Kidney (tissue), 14 donors: ENCODE data around the gene MMS22L. TPM values are rescaled to one million over a fixed set of nuclear protein-coding genes. Genes with fewer than 3 reads are reported as not detected.

Source experiments
- DNase-seq, 5 donors: peaks; one replicate each; pipeline ENCODE4 v3.0.0-alpha.2; 2013 to 2020
- FAIRE-seq: peaks from 2 replicates; lab custom pipeline; 2012; peaks lifted over from hg19 to GRCh38; lab: Jason Lieb, UNC
- H3K27ac ChIP-seq, 2 donors: one replicate each; pipeline ENCODE4 v1.7.0; 2013; ENCODE audit warnings: low read depth in 2 of 2, low read length in 2 of 2, inconsistent platforms in 1 of 2
- H3K27me3 ChIP-seq: one replicate; pipeline ENCODE4 v1.7.1; 2013; ENCODE audit warnings: low read length, inconsistent platforms; ENCODE audit not compliant: control insufficient read depth, insufficient read depth
- H3K36me3 ChIP-seq, 3 donors: one replicate each; pipeline versions ENCODE4 v1.7.0 to v1.7.1; 2013; ENCODE audit warnings: low read length in 3 of 3, control low read depth in 1 of 3, inconsistent platforms in 1 of 3; ENCODE audit not compliant: insufficient read depth in 3 of 3, control insufficient read depth in 2 of 3
- H3K4me1 ChIP-seq, 3 donors: one replicate each; pipeline versions ENCODE4 v1.7.0 to v1.7.1; 2013; ENCODE audit warnings: low read length in 3 of 3, inconsistent platforms in 1 of 3, low read depth in 1 of 3; ENCODE audit not compliant: control insufficient read depth in 2 of 3, insufficient read depth in 2 of 3
- H3K4me3 ChIP-seq, 3 donors: one replicate each; pipeline versions ENCODE4 v1.7.0 to v1.8.1; 2013; ENCODE audit warnings: low read length in 3 of 3, control low read depth in 1 of 3, inconsistent platforms in 1 of 3
- H3K9ac ChIP-seq, 3 donors: one replicate each; pipeline versions ENCODE4 v1.7.0 to v1.7.1; 2013; ENCODE audit warnings: low read length in 3 of 3, control low read depth in 1 of 3, inconsistent platforms in 1 of 3
- H3K9me3 ChIP-seq, 3 donors: one replicate each; pipeline versions ENCODE4 v1.7.0 to v1.7.1; 2013; ENCODE audit warnings: low read length in 3 of 3, control low read depth in 1 of 3, inconsistent platforms in 1 of 3; ENCODE audit not compliant: control insufficient read depth in 2 of 3, insufficient read depth in 1 of 3
- CTCF ChIP-seq: IDR thresholded peaks from 3 replicates; pipeline ENCODE4 v1.5.1; 2012; ENCODE audit warnings: mild to moderate bottlenecking, moderate library complexity, borderline replicate concordance; ENCODE audit not compliant: insufficient read depth; ENCODE audit errors: extremely low read depth
- intact Hi-C: fragments of 100-400 bp; cut with DNase I; formaldehyde crosslinking; loops from one replicate; pipeline ENCODE4 v1.11.1; 2022
- polyA plus RNA-seq: library from polyadenylated mRNA; stranded (reverse); fragments of 350-450 nt; fragmentation: Illumina TruSeq; extraction: RNeasy Lipid Tissue Mini Kit (QIAGEN cat#74804); gene quantifications from one replicate; pipeline ENCODE4 v1.2.3, GENCODE V29; 2014; ENCODE audit warnings: low read depth, low replicate concordance; ENCODE audit not compliant: insufficient read depth
- total RNA-seq: library from RNA; stranded (reverse); fragmentation: NEBNext Ultra II Directional; extraction: Animal tissue kit (Norgen Biotek cat#: 25700); gene quantifications from one replicate; pipeline ENCODE4 v1.2.1, GENCODE V29; 2021
- donor health status: control.
- donor health status: control.
- donor health status: control.
- donor health status: control.
- donor health status: control.
- donor health status: DM: yes; HTN: yes; CAD: no.
- donor health status: Normal renal cell carcinoma (clear cell type).

MMS22L gene
- total and polyA plus RNA-seq, 2 donors from 2014 or later: 1.7 to 9.5 TPM

DNA sequence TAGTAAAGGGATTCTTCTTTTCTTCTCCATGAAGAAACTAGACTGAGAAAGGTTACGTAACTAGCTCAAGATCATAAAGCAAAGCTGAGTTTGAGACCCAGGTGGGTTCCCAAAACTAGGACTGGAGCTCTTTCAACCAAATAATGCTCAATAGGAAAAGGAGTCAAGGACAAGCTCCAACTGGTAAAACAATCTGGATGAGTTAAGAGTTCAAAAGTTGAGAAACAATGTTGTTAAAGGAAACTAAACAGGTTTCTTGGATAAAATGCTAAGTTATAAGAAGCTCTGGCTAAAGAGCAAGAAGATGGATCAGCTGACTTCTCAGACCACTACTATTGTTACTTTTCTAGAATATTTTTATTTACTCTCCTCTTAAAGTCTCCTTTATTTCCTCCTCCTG, 137.3 kb downstream of the MMS22L start:
- TF ChIP-seq CTCF: no peak
- no peaks in the 10 kb centered on the region for H3K36me3 ChIP-seq
- DNase-seq: no peak
- no peak overlapping the region for H3K4me3 ChIP-seq
- no peak for FAIRE-seq
- H3K9ac ChIP-seq: no peak overlapping the region
- no peak overlapping the region for H3K27ac ChIP-seq
- no peaks in the 10 kb centered on the region for H3K9me3 ChIP-seq
- no peaks in the 10 kb centered on the region for H3K4me1 ChIP-seq
- no peaks in the 10 kb centered on the region for H3K27me3 ChIP-seq
- intact Hi-C loops: no loop called here

GRCh38 chr6:97141756-97142155, 141.3 kb downstream of the MMS22L start:
- FAIRE-seq: no peak
- TF ChIP-seq CTCF: no peak

GRCh38 chr6:97138581-97138980, 144.4 kb downstream of the MMS22L start:
- TF ChIP-seq CTCF: no peak
- Histone ChIP-seq H3K4me3 (no peak overlapping the region), H3K4me1 (no peaks in the 10 kb centered on the region), H3K9me3 (no peaks in the 10 kb centered on the region), H3K27ac (no peak overlapping the region), H3K27me3 (no peaks in the 10 kb centered on the region), H3K36me3 (no peaks in the 10 kb centered on the region), H3K9ac (no peak overlapping the region)
- intact Hi-C loops: no loop called here
- FAIRE-seq: no peak
- no peak for DNase-seq

More at GRCh38 chr6:97141756-97142155, 141.3 kb downstream of the MMS22L start:
- Histone ChIP-seq H3K4me1 (no peaks in the 10 kb centered on the region), H3K9me3 (no peaks in the 10 kb centered on the region), H3K27me3 (no peaks in the 10 kb centered on the region), H3K36me3 (no peaks in the 10 kb centered on the region), H3K4me3 (no peak overlapping the region), H3K27ac (no peak overlapping the region), H3K9ac (no peak overlapping the region)
- intact Hi-C loops: no loop called here
- DNase-seq: no peak
